Ovary (tissue), 3 donors: Measurements from ENCODE around the gene RASSF8.

ENCODE experiments used
- CTCF ChIP-seq, 3 donors: fragments of 450-650 bp in 2 of 3; fragments of 200-600 bp in 1 of 3; IDR thresholded peaks; one replicate each; pipeline versions ENCODE4 v1.5.1 to v1.8.0; 2016 to 2022; ENCODE audit warnings: antibody characterized with exemption in 3 of 3, mild to moderate bottlenecking in 1 of 3
- EP300 ChIP-seq: sonication (generic); formaldehyde crosslinking; IDR thresholded peaks from one replicate; pipeline ENCODE4 v1.6.1; 2017; ENCODE audit warnings: antibody characterized with exemption
- donor health status: DM: no; HTN: no; CAD: no.

GRCh38 chr12:26030371-26030770, 71.9 kb downstream of the RASSF8 start:
- TF ChIP-seq EP300 = no peak
- no peak for TF ChIP-seq CTCF (IDR thresholded peaks at IDR 0.05)
